WTC11 (cell line): ENCODE data around the gene MFSD11.

ENCODE experiments used
- ATF1 ChIP-seq: sonication (generic); formaldehyde crosslinking; IDR thresholded peaks from 2 replicates; pipeline ENCODE4 v1.8.1; 2023; ENCODE audit warnings: mild to moderate bottlenecking, moderate library complexity, missing genetic modification reagents
- MYBL2 ChIP-seq: sonication (generic); formaldehyde crosslinking; IDR thresholded peaks from 2 replicates; pipeline ENCODE4 v1.8.1; 2023; ENCODE audit warnings: mild to moderate bottlenecking, moderate library complexity, missing genetic modification reagents
- OVOL2 ChIP-seq: fragments of 250-450 bp; sonication (Bioruptor Pico); IDR thresholded peaks from 2 replicates; pipeline ENCODE4 v1.9.0; 2021; ENCODE audit warnings: mild to moderate bottlenecking, borderline replicate concordance
- SP1 ChIP-seq: sonication (generic); formaldehyde crosslinking; conservative IDR thresholded peaks from 2 replicates; pipeline ENCODE4 v1.8.1; 2022; ENCODE audit warnings: missing genetic modification reagents
- ZNF512 ChIP-seq: sonication (generic); formaldehyde crosslinking; IDR thresholded peaks from 2 replicates; pipeline ENCODE4 v1.8.1; 2022; ENCODE audit warnings: missing genetic modification reagents, borderline replicate concordance
- TF ChIP-seq, protein P1 (sequence below): fragments of 200-600 bp; IDR thresholded peaks from 2 replicates; pipeline ENCODE4 v1.8.0; 2022; ENCODE audit warnings: antibody characterized with exemption

GRCh38 chr17:76827736-76828135, 89.8 kb downstream of the MFSD11 start:
- TF ChIP-seq, protein P1, sequence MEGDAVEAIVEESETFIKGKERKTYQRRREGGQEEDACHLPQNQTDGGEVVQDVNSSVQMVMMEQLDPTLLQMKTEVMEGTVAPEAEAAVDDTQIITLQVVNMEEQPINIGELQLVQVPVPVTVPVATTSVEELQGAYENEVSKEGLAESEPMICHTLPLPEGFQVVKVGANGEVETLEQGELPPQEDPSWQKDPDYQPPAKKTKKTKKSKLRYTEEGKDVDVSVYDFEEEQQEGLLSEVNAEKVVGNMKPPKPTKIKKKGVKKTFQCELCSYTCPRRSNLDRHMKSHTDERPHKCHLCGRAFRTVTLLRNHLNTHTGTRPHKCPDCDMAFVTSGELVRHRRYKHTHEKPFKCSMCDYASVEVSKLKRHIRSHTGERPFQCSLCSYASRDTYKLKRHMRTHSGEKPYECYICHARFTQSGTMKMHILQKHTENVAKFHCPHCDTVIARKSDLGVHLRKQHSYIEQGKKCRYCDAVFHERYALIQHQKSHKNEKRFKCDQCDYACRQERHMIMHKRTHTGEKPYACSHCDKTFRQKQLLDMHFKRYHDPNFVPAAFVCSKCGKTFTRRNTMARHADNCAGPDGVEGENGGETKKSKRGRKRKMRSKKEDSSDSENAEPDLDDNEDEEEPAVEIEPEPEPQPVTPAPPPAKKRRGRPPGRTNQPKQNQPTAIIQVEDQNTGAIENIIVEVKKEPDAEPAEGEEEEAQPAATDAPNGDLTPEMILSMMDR = no peak
- no peak for TF ChIP-seq ATF1
- no peak for TF ChIP-seq SP1 (CRISPR knock-in tag)
- TF ChIP-seq MYBL2 (CRISPR knock-in tag) = no peak
- no peak for TF ChIP-seq ZNF512 (CRISPR knock-in tag)
- TF ChIP-seq OVOL2 (CRISPR knock-in tag) = no peak
